Jurkat, Clone E6-1 (cell line): Measurements from ENCODE around the gene TRIP13.
"Not testable (repeated sequence)": the region's sequence is repeated elsewhere in the genome, so short reads cannot be mapped to it uniquely, and the experiment has no call there.

Source experiments
- DNase-seq: peaks from one replicate; pipeline ENCODE4 v3.0.0-alpha.2; 2011; ENCODE audit warnings: low read depth, low spot score
- H3K4me3 ChIP-seq: 2 replicates; pipeline ENCODE4 v1.5.1; 2011; ENCODE audit warnings: mild to moderate bottlenecking, low read length, control low read depth, moderate library complexity

TRIP13 gene

GRCh38 chr5:853416-854090, 39.1 kb upstream of the TRIP13 start:
- not testable (repeated sequence) for H3K4me3 ChIP-seq, DNase-seq

- no peak for DNase-seq
- no peak overlapping the region for H3K4me3 ChIP-seq
Observed at GRCh38 chr5:854217-854616, 38.5 kb upstream of the TRIP13 start.

- no peak for DNase-seq
- H3K4me3 ChIP-seq = no peak overlapping the region
Observed at GRCh38 chr5:854966-855743, 37.5 kb upstream of the TRIP13 start.

GRCh38 chr5:855771-856530, 36.7 kb upstream of the TRIP13 start:
- peak; percentile 55 for DNase-seq
- H3K4me3 ChIP-seq = no peak overlapping the region

GRCh38 chr5:856531-857425, 35.9 kb upstream of the TRIP13 start:
- DNase-seq = peak; percentile 21
- no peak overlapping the region for H3K4me3 ChIP-seq

- H3K4me3 ChIP-seq = no peak overlapping the region
- DNase-seq = no peak
Observed at GRCh38 chr5:858726-859125, 34.0 kb upstream of the TRIP13 start.

- no peak for DNase-seq
- no peak overlapping the region for H3K4me3 ChIP-seq
Observed at GRCh38 chr5:859391-859790, 33.3 kb upstream of the TRIP13 start.

GRCh38 chr5:859798-860296, 32.8 kb upstream of the TRIP13 start:
- DNase-seq = no peak
- no peak overlapping the region for H3K4me3 ChIP-seq

- no peak overlapping the region for H3K4me3 ChIP-seq
Observed at GRCh38 chr5:860506-861150, 32.1 kb upstream of the TRIP13 start.

GRCh38 chr5:861442-862366, 31.0 kb upstream of the TRIP13 start:
- no peak overlapping the region for H3K4me3 ChIP-seq
- DNase-seq = no peak

More at GRCh38 chr5:860506-861150, 32.1 kb upstream of the TRIP13 start:
- DNase-seq = no peak

GRCh38 chr5:862367-863243, 30.1 kb upstream of the TRIP13 start:
- no peak for DNase-seq
- no peak overlapping the region for H3K4me3 ChIP-seq

GRCh38 chr5:863244-863805, 29.4 kb upstream of the TRIP13 start:
- H3K4me3 ChIP-seq = no peak overlapping the region
- DNase-seq = no peak

GRCh38 chr5:864492-865167, 28.1 kb upstream of the TRIP13 start:
- no peak for DNase-seq

GRCh38 chr5:865168-865521, 27.5 kb upstream of the TRIP13 start:
- no peak for DNase-seq
- no peak overlapping the region for H3K4me3 ChIP-seq

More at GRCh38 chr5:864492-865167, 28.1 kb upstream of the TRIP13 start:
- no peak overlapping the region for H3K4me3 ChIP-seq

GRCh38 chr5:865771-866170, 26.9 kb upstream of the TRIP13 start:
- DNase-seq = no peak
- H3K4me3 ChIP-seq = no peak overlapping the region
